Karpas-422 (cell line): ENCODE measurements around the gene DDX42. TPM values are rescaled to one million over a fixed set of nuclear protein-coding genes. Genes with fewer than 3 reads are reported as not detected.

ENCODE experiments used
- DNase-seq: peaks from one replicate; pipeline ENCODE4 v3.0.0-alpha.2; 2015
- H2AFZ ChIP-seq: fragments of 200-600 bp; sonication (generic); 2 replicates; pipeline ENCODE4 v1.6.1; 2014; ENCODE audit warnings: antibody characterized with exemption, low read length, mixed read lengths
- H3K27ac ChIP-seq: fragments of 200-600 bp; sonication (generic); 2 replicates; pipeline ENCODE4 v1.5.1; 2014; ENCODE audit warnings: mild to moderate bottlenecking, low read length, moderate library complexity
- H3K27me3 ChIP-seq: fragments of 200-600 bp; sonication (generic); 2 replicates; pipeline ENCODE4 v1.6.1; 2014; ENCODE audit warnings: low read length, mixed read lengths
- H3K36me3 ChIP-seq: fragments of 200-600 bp; sonication (generic); 2 replicates; pipeline ENCODE4 v1.6.1; 2014; ENCODE audit warnings: low read length, mixed read lengths; ENCODE audit not compliant: insufficient read depth
- H3K4me1 ChIP-seq: fragments of 200-600 bp; sonication (generic); 2 replicates; pipeline ENCODE4 v1.6.1; 2014; ENCODE audit warnings: mild to moderate bottlenecking, low read length, mixed read lengths
- H3K4me2 ChIP-seq: fragments of 200-600 bp; sonication (generic); 2 replicates; pipeline ENCODE4 v1.6.1; 2014; ENCODE audit warnings: low read length, low read depth, mild to moderate bottlenecking; ENCODE audit not compliant: poor library complexity, severe bottlenecking
- H3K4me3 ChIP-seq: fragments of 200-600 bp; sonication (generic); 2 replicates; pipeline ENCODE4 v1.5.1; 2014; ENCODE audit warnings: mild to moderate bottlenecking, antibody characterized with exemption, low read length, mixed read lengths
- H3K79me2 ChIP-seq: fragments of 200-600 bp; sonication (generic); 2 replicates; pipeline ENCODE4 v1.6.1; 2014; ENCODE audit warnings: mild to moderate bottlenecking, low read length, mixed read lengths
- H3K9ac ChIP-seq: fragments of 200-600 bp; sonication (generic); 2 replicates; pipeline ENCODE4 v1.6.0; 2014; ENCODE audit warnings: low read length
- H3K9me2 ChIP-seq: fragments of 200-600 bp; sonication (generic), shearing (Covaris generic); replicated peaks from 2 replicates; pipeline ENCODE4 v1.6.0; 2014; ENCODE audit warnings: mild to moderate bottlenecking, low read length, moderate library complexity; ENCODE audit not compliant: insufficient read depth
- H3K9me3 ChIP-seq: fragments of 300-700, 200-600 bp; sonication (generic); 2 replicates; pipeline ENCODE4 v1.6.1; 2014; ENCODE audit warnings: low read length, mixed read lengths
- H4K20me1 ChIP-seq: fragments of 200-600 bp; sonication (generic); 2 replicates; pipeline ENCODE4 v1.6.1; 2014; ENCODE audit warnings: mild to moderate bottlenecking, antibody characterized with exemption, low read length, low read depth; ENCODE audit not compliant: insufficient read depth
- total RNA-seq: library from RNA; depleted of rRNA; stranded (reverse); fragments of >200 nt; shearing (Covaris generic); gene quantifications from 2 replicates; pipeline ENCODE4 v1.2.3, GENCODE V29; 2014; ENCODE audit warnings: low replicate concordance

The DDX42 gene
- total RNA-seq, 1 experiment from 2014 or later = 76.5 TPM

DNA sequence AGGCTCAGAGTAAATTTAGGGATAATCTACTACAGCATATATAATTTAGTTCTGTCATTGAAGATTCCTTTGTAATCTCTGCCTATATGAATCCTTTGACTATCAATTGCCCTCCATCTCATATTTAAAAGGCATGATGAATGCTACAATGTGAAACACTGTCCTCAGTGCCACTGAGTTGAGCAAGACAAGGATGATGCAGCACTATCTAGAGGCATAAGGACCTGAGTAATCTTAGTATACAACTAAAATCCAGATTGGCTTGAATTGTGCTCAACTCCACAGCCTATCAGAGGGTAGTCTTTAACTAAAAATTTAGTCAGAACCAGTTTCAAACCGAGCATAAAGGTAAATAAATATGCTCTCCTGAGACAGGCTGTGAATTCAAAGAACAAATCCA is 20.8 kb upstream of the DDX42 start:
- H3K9me2 ChIP-seq = no peaks in the 10 kb centered on the region
- H3K9ac ChIP-seq = no peak overlapping the region
- no peaks in the 10 kb centered on the region for H4K20me1 ChIP-seq
- DNase-seq = no peak
- H3K79me2 ChIP-seq = peaks cover 2% of the 10 kb centered on the region; the same call in 1 of the 2 replicates
- no peaks in the 10 kb centered on the region for H3K27me3 ChIP-seq
- no peak overlapping the region for H3K4me3 ChIP-seq
- H3K4me2 ChIP-seq = no peak overlapping the region
- no peak overlapping the region for H3K27ac ChIP-seq
- peaks cover 64% of the 10 kb centered on the region for H3K36me3 ChIP-seq
- no peaks in the 10 kb centered on the region for H3K9me3 ChIP-seq
- no peak overlapping the region for H2AFZ ChIP-seq
- H3K4me1 ChIP-seq = no peaks in the 10 kb centered on the region

DNA sequence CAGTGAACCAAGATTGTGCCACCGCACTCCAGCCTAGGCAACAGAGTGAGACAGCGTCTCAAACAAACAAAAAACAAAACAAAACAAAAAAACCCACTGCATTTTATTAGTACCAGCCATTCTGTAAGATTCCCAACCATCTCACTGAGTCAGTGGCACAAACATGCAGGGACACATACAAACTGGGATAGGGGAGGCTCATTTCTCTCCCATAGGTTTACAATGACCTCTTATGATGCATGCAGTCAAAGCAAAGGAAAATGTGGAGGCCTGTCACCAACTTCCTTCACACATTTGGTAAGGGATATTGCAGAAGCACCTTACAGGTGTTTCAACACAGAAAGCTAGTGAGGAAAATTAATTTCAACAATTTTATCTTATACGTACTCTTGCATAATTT is 19.9 kb upstream of the DDX42 start:
- H3K27ac ChIP-seq = no peak overlapping the region
- no peaks in the 10 kb centered on the region for H3K9me2 ChIP-seq
- no peak overlapping the region for H3K4me3 ChIP-seq
- H3K4me2 ChIP-seq = no peak overlapping the region
- H3K9ac ChIP-seq = no peak overlapping the region
- no peaks in the 10 kb centered on the region for H4K20me1 ChIP-seq
- no peaks in the 10 kb centered on the region for H3K27me3 ChIP-seq
- no peak for DNase-seq
- no peak overlapping the region for H2AFZ ChIP-seq
- H3K9me3 ChIP-seq = no peaks in the 10 kb centered on the region
- H3K36me3 ChIP-seq = peaks cover 69% of the 10 kb centered on the region
- peaks cover 2% of the 10 kb centered on the region; the same call in 1 of the 2 replicates for H3K79me2 ChIP-seq
- no peaks in the 10 kb centered on the region for H3K4me1 ChIP-seq

DNA sequence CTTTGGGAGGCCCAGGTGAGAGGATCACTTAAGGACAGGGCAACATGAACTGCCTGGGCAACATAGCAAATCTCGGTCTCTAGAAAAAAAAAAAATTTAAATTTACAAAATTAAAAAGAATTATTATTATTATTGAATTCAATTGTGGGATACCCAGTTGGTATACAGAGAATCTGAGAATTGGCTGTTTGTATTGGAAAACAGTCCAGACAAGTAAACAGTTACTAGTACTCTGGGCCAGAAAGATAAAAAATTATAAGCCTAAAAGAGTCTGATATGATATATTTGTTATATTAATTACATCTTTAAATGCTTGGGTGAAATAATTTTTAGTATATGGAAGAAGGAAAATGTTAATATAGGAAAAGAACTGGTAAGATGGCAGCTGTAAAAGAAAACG is 15.5 kb upstream of the DDX42 start:
- H3K9me3 ChIP-seq = no peaks in the 10 kb centered on the region
- no peak overlapping the region for H3K9ac ChIP-seq
- H2AFZ ChIP-seq = no peak overlapping the region
- no peak overlapping the region for H3K4me2 ChIP-seq
- H4K20me1 ChIP-seq = no peaks in the 10 kb centered on the region
- H3K27ac ChIP-seq = no peak overlapping the region
- no peaks in the 10 kb centered on the region for H3K27me3 ChIP-seq
- DNase-seq = no peak
- H3K36me3 ChIP-seq = peaks cover 66% of the 10 kb centered on the region
- H3K79me2 ChIP-seq = 0 out of 2 replicates have a peak, but pooled peaks cover 8% of the 10 kb centered on the region
- H3K9me2 ChIP-seq = no peaks in the 10 kb centered on the region
- no peak overlapping the region for H3K4me3 ChIP-seq
- no peaks in the 10 kb centered on the region for H3K4me1 ChIP-seq

- Histone ChIP-seq H4K20me1 (no peaks in the 10 kb centered on the region), H3K9me3 (no peaks in the 10 kb centered on the region), H3K4me2 (no peak overlapping the region), H3K79me2 (peaks cover 28% of the 10 kb centered on the region), H3K4me1 (no peaks in the 10 kb centered on the region), H3K4me3 (no peak overlapping the region), H3K36me3 (peaks cover 67% of the 10 kb centered on the region), H2AFZ (no peak overlapping the region), H3K27me3 (no peaks in the 10 kb centered on the region), H3K9me2 (no peaks in the 10 kb centered on the region), H3K9ac (no peak overlapping the region), H3K27ac (no peak overlapping the region)
- DNase-seq = no peak
Measured at GRCh38 chr17:63760771-63761539, 13.0 kb upstream of the DDX42 start.

DNA sequence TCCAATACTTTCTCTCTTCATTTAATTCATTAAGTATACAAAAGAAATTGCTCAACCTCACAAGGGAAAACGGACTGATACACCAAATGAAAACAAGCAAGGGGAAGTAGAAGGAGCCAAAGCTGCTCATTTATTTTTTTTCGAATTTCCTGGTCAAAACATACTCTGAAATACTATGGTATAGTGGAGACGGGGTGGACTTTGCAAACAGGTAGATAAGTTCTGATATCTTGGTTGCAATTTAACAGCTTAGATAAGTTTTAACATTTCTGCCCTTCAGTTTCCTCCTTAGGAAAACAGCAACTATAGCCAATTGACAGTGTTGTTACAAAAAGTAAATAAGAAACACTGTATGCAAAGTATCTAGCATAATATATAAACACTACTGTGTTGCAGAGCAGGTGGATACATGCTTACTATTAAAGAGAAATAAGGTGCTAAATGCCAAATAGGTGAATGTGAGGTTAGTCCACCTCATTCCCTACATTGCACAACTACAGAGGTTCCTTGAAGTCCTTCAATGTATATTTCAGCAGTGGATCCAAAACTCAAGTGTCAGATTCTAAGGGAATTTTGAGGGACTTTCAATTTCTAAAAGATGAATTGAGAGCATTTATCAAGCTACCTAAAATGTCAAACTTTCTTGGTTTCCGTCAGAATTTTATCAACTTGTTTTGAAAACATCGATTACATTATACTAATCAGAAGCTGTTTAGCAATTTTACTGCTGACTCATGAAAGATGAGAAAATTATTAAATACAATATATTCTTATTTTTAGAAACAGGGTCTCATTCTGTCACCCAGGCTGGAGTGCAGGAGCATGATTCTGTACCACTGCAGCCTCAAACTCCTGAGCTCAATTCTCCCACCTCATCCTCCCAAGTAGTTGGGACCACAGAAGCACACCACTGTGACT is 11.6 kb upstream of the DDX42 start:
- Histone ChIP-seq H3K36me3 (peaks cover 66% of the 10 kb centered on the region), H3K27ac (no peak overlapping the region), H3K9me2 (no peaks in the 10 kb centered on the region), H3K9ac (no peak overlapping the region), H2AFZ (no peak overlapping the region), H3K4me2 (no peak overlapping the region), H3K27me3 (no peaks in the 10 kb centered on the region), H3K4me3 (no peak overlapping the region), H3K79me2 (peaks cover 42% of the 10 kb centered on the region), H3K4me1 (no peaks in the 10 kb centered on the region), H4K20me1 (no peaks in the 10 kb centered on the region; the same call in 1 of the 2 replicates), H3K9me3 (no peaks in the 10 kb centered on the region)
- DNase-seq = no peak

DNA sequence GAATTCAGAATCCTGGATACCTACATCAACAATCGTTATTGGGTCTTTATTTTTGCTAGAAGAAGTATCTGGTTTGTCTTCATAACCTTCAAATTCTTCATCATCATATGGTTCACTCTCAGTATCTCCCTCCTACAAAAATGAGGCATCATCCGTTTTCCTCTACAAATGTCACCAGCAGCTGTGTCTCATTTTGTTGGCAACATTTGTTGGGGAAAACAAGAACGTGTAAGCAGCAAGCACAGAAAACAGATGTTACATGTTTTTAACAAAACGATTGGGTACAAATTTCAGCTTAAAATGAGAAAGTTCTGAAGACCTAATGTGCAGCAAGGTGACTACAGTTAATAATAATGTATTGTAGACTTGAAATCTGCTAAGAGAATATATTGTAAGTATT is 9.3 kb upstream of the DDX42 start:
- H3K4me2 ChIP-seq = no peak overlapping the region
- H3K4me3 ChIP-seq = no peak overlapping the region
- no peaks in the 10 kb centered on the region for H3K4me1 ChIP-seq
- H3K79me2 ChIP-seq = peaks cover 65% of the 10 kb centered on the region
- peaks cover 62% of the 10 kb centered on the region for H3K36me3 ChIP-seq
- H4K20me1 ChIP-seq = no peaks in the 10 kb centered on the region; the same call in 1 of the 2 replicates
- H3K9me3 ChIP-seq = no peaks in the 10 kb centered on the region
- H3K9me2 ChIP-seq = no peaks in the 10 kb centered on the region
- no peak for DNase-seq
- H3K27me3 ChIP-seq = no peaks in the 10 kb centered on the region
- H3K27ac ChIP-seq = no peak overlapping the region
- no peak overlapping the region for H3K9ac ChIP-seq
- no peak overlapping the region for H2AFZ ChIP-seq

- no peaks in the 10 kb centered on the region; the same call in 1 of the 2 replicates for H4K20me1 ChIP-seq
- no peak overlapping the region for H3K4me2 ChIP-seq
- H3K4me1 ChIP-seq = peaks cover 6% of the 10 kb centered on the region
- H3K36me3 ChIP-seq = peaks cover 54% of the 10 kb centered on the region
- H3K9me2 ChIP-seq = no peaks in the 10 kb centered on the region
- no peak for DNase-seq
- no peak overlapping the region for H3K4me3 ChIP-seq
- H3K79me2 ChIP-seq = peaks cover 80% of the 10 kb centered on the region
- H3K9me3 ChIP-seq = no peaks in the 10 kb centered on the region
- H3K27ac ChIP-seq = no peak overlapping the region
- H3K27me3 ChIP-seq = no peaks in the 10 kb centered on the region
- no peak overlapping the region for H2AFZ ChIP-seq
- no peak overlapping the region for H3K9ac ChIP-seq
Measured at GRCh38 chr17:63766754-63767153, 7.2 kb upstream of the DDX42 start.

DNA sequence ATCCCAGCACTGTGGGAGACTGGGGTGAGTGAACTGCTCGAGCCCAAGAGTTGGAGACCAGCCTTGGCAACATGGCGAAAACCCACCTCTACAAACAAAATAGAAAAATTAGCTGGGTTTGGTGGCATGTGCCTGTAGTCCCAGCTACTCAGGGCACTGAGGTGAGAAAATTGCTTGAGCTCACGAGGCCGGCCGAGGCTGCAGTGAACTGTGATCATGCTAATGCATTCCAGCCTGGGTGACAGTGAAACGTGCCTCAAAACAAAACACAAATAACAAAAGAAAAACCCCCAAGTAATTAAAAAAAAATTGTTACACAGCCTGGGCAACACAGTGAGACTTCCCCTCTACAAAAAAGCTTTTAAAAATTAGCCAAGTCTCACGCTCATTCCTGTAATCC is 5.5 kb upstream of the DDX42 start:
- no peak overlapping the region for H3K27ac ChIP-seq
- no peak overlapping the region for H3K9ac ChIP-seq
- H3K36me3 ChIP-seq = peaks cover 42% of the 10 kb centered on the region
- peaks cover 10% of the 10 kb centered on the region for H3K4me1 ChIP-seq
- DNase-seq = no peak
- no peak overlapping the region for H2AFZ ChIP-seq
- peaks cover 93% of the 10 kb centered on the region for H3K79me2 ChIP-seq
- H3K4me3 ChIP-seq = no peak overlapping the region
- peaks cover 8% of the 10 kb centered on the region; the same call in 1 of the 2 replicates for H4K20me1 ChIP-seq
- H3K9me3 ChIP-seq = no peaks in the 10 kb centered on the region
- H3K27me3 ChIP-seq = no peaks in the 10 kb centered on the region
- no peaks in the 10 kb centered on the region for H3K9me2 ChIP-seq
- H3K4me2 ChIP-seq = no peak overlapping the region
